ENCODE measurements around the gene ZMYND8.

- TF ChIP-seq CTCF (IDR thresholded peaks at IDR 0.05), result no peak
- TF ChIP-seq POLR2A (IDR thresholded peaks at IDR 0.05), result no peak
Measured at GRCh38 chr20:47356220-47356525, 326 bp downstream of the ZMYND8 start.
